BLaER1 treated with 17β-estradiol and CSF1 and Interleukin-3, amounts not matched to agents 10 nM and 100 nM (cell line): ENCODE measurements around the gene L3MBTL4.

Source experiments
- H3K27ac ChIP-seq, 11 experiments: shearing (Covaris generic); formaldehyde crosslinking; 2 replicates each; pipeline ENCODE4 v1.8.1; 2022
- H3K27me3 ChIP-seq, 11 experiments: shearing (Covaris generic); formaldehyde crosslinking; 2 replicates each; pipeline ENCODE4 v1.8.1; 2022
- H3K36me3 ChIP-seq, 11 experiments: shearing (Covaris generic); formaldehyde crosslinking; 2 replicates each; pipeline ENCODE4 v1.8.1; 2022
- H3K4me1 ChIP-seq, 10 experiments: shearing (Covaris generic); formaldehyde crosslinking; 2 replicates each; pipeline ENCODE4 v1.8.1; 2022
- H3K4me2 ChIP-seq, 11 experiments: shearing (Covaris generic); formaldehyde crosslinking; 2 replicates each; pipeline ENCODE4 v1.8.1; 2022
- H3K4me3 ChIP-seq, 10 experiments: shearing (Covaris generic); formaldehyde crosslinking; 2 replicates each; pipeline ENCODE4 v1.8.1; 2022
- H3K9ac ChIP-seq, 11 experiments: shearing (Covaris generic); formaldehyde crosslinking; 2 replicates each; pipeline ENCODE4 v1.8.1; 2022
- H3K9me3 ChIP-seq, 11 experiments: shearing (Covaris generic); formaldehyde crosslinking; replicated peaks in 1 of 11; 2 replicates each; pipeline ENCODE4 v1.8.1; 2022
- H4K20me1 ChIP-seq, 11 experiments: shearing (Covaris generic); formaldehyde crosslinking; 2 replicates each; pipeline ENCODE4 v1.8.1; 2022
- Cebpa-rat ChIP-seq, 11 experiments: shearing (Covaris generic); IDR thresholded peaks; 2 replicates each; pipeline ENCODE4 v1.8.1; 2022

L3MBTL4 gene

DNA sequence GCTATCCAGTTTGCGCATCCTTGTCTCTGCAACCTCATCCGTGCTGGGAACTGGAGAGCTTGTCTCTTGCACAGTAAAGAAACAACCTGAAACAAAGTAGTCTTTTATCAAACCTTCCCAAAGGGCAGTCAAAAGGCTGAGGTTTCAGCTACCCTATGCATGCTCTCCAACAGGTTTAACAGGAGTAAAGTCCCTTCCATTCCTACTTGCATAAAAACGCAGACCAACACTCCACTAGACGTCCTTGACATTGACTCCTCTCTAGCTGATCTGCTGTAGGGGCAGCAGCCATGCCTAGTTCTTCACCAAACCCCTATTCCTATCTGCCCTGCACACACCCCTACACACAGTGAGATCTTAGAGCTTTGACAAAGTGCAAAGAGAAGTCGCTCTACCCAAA lies 41.5 kb downstream of the L3MBTL4 start:
- H3K27ac ChIP-seq: no peak overlapping the region
- H4K20me1 ChIP-seq: 0 out of 22 replicates have a peak, but pooled peaks cover 0 to 5% (median 0%) of the 10 kb centered on the region in 11 experiments
- H3K27me3 ChIP-seq: no peaks in the 10 kb centered on the region
- H3K36me3 ChIP-seq: no peaks in the 10 kb centered on the region
- no peak for TF ChIP-seq Cebpa-rat (IDR thresholded peaks at IDR 0.05)
- peaks cover 0 to 14% (median 8%) of the 10 kb centered on the region in 10 experiments; a peak in 11 of 20 replicates for H3K4me1 ChIP-seq
- H3K4me3 ChIP-seq: no peak overlapping the region
- H3K9ac ChIP-seq: no peak overlapping the region
- H3K9me3 ChIP-seq: peaks cover 0 to 12% (median 4%) of the 10 kb centered on the region in 11 experiments; a peak in 8 of 22 replicates
- H3K4me2 ChIP-seq: no peak overlapping the region

DNA sequence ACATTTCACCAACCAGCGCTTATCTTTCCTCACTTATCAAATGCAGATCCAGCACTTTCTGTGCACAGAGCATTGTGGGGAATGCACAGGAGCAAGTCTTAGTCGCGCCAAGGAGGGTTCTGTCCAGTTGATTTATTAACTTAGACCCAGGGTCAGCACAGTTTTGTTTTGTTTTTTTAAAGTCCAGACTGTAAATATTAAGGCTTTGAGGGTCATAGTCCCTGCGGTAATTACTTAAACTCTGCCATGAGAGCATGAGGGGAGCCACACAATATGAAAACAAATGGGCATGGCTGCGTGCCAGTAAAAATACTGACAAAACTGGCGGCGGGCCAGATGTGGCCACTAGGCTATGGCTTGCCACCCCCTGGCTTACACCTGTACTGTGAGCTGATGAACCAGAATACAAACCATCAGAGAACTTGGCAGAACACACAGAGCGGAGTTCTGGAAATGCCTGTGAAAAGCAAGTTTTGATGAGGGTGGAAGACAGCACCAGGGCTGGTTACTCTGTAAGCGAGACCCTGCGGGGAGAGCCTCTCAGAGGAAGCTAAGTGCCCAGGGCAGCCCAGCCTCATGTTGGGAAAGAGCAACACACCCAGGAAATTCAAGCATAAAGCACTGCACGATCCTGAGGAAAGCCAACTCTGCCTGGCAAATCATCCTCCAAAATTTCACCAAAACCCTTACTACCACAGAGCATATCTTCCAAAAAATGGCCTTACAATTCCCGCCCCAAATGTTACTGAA lies 43.6 kb downstream of the L3MBTL4 start:
- no peak overlapping the region for H3K9ac ChIP-seq
- TF ChIP-seq Cebpa-rat (IDR thresholded peaks at IDR 0.05): no peak
- H3K36me3 ChIP-seq: no peaks in the 10 kb centered on the region
- H3K4me1 ChIP-seq: peaks cover 0 to 14% (median 8%) of the 10 kb centered on the region in 10 experiments; a peak in 11 of 20 replicates
- H3K4me2 ChIP-seq: peak overlapping the region in 4 of 11 experiments; percentile 35 to 49 (median 44); a peak in 2 of 22 replicates
- peaks cover 0 to 6% (median 0%) of the 10 kb centered on the region in 11 experiments; a peak in 5 of 22 replicates for H3K9me3 ChIP-seq
- H3K4me3 ChIP-seq: no peak overlapping the region
- no peaks in the 10 kb centered on the region for H3K27me3 ChIP-seq
- no peak overlapping the region for H3K27ac ChIP-seq
- H4K20me1 ChIP-seq: 0 out of 22 replicates have a peak, but pooled peaks cover 0 to 5% (median 0%) of the 10 kb centered on the region in 11 experiments

- H3K27me3 ChIP-seq: no peaks in the 10 kb centered on the region
- H3K27ac ChIP-seq: no peak overlapping the region
- no peaks in the 10 kb centered on the region for H3K36me3 ChIP-seq
- peaks cover 0 to 6% (median 0%) of the 10 kb centered on the region in 11 experiments; a peak in 5 of 22 replicates for H3K9me3 ChIP-seq
- H3K4me1 ChIP-seq: peaks cover 0 to 14% (median 8%) of the 10 kb centered on the region in 10 experiments; a peak in 11 of 20 replicates
- no peak overlapping the region for H3K4me3 ChIP-seq
- TF ChIP-seq Cebpa-rat (IDR thresholded peaks at IDR 0.05): no peak
- H3K4me2 ChIP-seq: peak overlapping the region in 6 of 11 experiments; percentile 28 to 49 (median 40); a peak in 11 of 22 replicates
- H3K9ac ChIP-seq: no peak overlapping the region
- 0 out of 22 replicates have a peak, but pooled peaks cover 0 to 5% (median 0%) of the 10 kb centered on the region in 11 experiments for H4K20me1 ChIP-seq
Observed at GRCh38 chr18:6370410-6370809, 44.3 kb downstream of the L3MBTL4 start.

- no peak for TF ChIP-seq Cebpa-rat (IDR thresholded peaks at IDR 0.05)
- H3K27me3 ChIP-seq: no peaks in the 10 kb centered on the region
- no peak overlapping the region for H3K9ac ChIP-seq
Observed at GRCh38 chr18:6368017-6368416, 46.7 kb downstream of the L3MBTL4 start.

GRCh38 chr18:6367208-6367607 lies 47.5 kb downstream of the L3MBTL4 start:
- Histone ChIP-seq H3K4me2 (no peak overlapping the region), H4K20me1 (0 out of 22 replicates have a peak, but pooled peaks cover 0 to 5% (median 0%) of the 10 kb centered on the region in 11 experiments)

More at GRCh38 chr18:6368017-6368416, 46.7 kb downstream of the L3MBTL4 start:
- Histone ChIP-seq H3K36me3 (no peaks in the 10 kb centered on the region), H3K4me2 (no peak overlapping the region), H3K27ac (no peak overlapping the region), H3K4me1 (peaks cover 0 to 14% (median 8%) of the 10 kb centered on the region in 10 experiments; a peak in 11 of 20 replicates), H3K4me3 (no peak overlapping the region), H4K20me1 (0 out of 22 replicates have a peak, but pooled peaks cover 0 to 5% (median 0%) of the 10 kb centered on the region in 11 experiments), H3K9me3 (peaks cover 0 to 6% (median 0%) of the 10 kb centered on the region in 11 experiments; a peak in 5 of 22 replicates)

GRCh38 chr18:6366776-6367175 lies 47.9 kb downstream of the L3MBTL4 start:
- Histone ChIP-seq H3K9me3 (peaks cover 0 to 7% (median 0%) of the 10 kb centered on the region in 11 experiments; a peak in 2 of 22 replicates), H3K4me3 (no peak overlapping the region), H3K27me3 (no peaks in the 10 kb centered on the region), H3K36me3 (no peaks in the 10 kb centered on the region), H3K27ac (no peak overlapping the region), H3K4me2 (no peak overlapping the region), H3K4me1 (peaks cover 0 to 14% (median 8%) of the 10 kb centered on the region in 10 experiments; a peak in 11 of 20 replicates), H3K9ac (no peak overlapping the region), H4K20me1 (0 out of 22 replicates have a peak, but pooled peaks cover 0 to 5% (median 0%) of the 10 kb centered on the region in 11 experiments)
- no peak for TF ChIP-seq Cebpa-rat (IDR thresholded peaks at IDR 0.05)

More at GRCh38 chr18:6367208-6367607, 47.5 kb downstream of the L3MBTL4 start:
- TF ChIP-seq Cebpa-rat (IDR thresholded peaks at IDR 0.05): no peak
- H3K27ac ChIP-seq: no peak overlapping the region
- H3K9me3 ChIP-seq: peaks cover 0 to 11% (median 0%) of the 10 kb centered on the region in 11 experiments; a peak in 5 of 22 replicates
- no peak overlapping the region for H3K9ac ChIP-seq
- no peak overlapping the region for H3K4me3 ChIP-seq
- H3K4me1 ChIP-seq: peaks cover 0 to 14% (median 8%) of the 10 kb centered on the region in 10 experiments; a peak in 11 of 20 replicates
- H3K27me3 ChIP-seq: no peaks in the 10 kb centered on the region
- no peaks in the 10 kb centered on the region for H3K36me3 ChIP-seq

DNA sequence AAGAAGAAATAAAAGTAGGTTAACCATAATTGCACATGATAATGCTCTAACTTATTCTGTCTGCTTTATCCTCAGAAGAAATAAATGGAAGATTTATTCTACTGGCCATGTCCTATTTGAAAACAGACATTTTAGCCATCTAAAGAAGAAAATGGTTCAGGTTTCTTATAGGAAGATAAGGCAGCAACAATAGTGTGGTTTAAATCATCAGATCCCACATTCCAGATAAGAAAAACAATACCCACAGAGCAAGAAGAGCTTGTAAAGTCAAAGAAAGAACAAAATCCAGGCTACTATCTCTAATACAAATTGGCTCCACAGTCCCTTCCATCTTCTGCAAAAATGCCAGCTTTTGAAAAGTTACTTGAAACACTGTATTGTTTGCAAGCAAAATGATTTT lies 49.3 kb downstream of the L3MBTL4 start:
- Histone ChIP-seq H3K36me3 (no peaks in the 10 kb centered on the region), H3K9ac (no peak overlapping the region), H3K9me3 (0 out of 22 replicates have a peak, but pooled peaks cover 0 to 7% (median 0%) of the 10 kb centered on the region in 11 experiments), H4K20me1 (0 out of 22 replicates have a peak, but pooled peaks cover 0 to 1% (median 0%) of the 10 kb centered on the region in 11 experiments), H3K4me1 (peaks cover 0 to 9% (median 5%) of the 10 kb centered on the region in 10 experiments; a peak in 11 of 20 replicates), H3K4me3 (no peak overlapping the region), H3K27ac (no peak overlapping the region), H3K27me3 (no peaks in the 10 kb centered on the region), H3K4me2 (no peak overlapping the region)
- TF ChIP-seq Cebpa-rat (IDR thresholded peaks at IDR 0.05): no peak

- no peaks in the 10 kb centered on the region for H3K4me1 ChIP-seq
- H3K9me3 ChIP-seq: 0 out of 22 replicates have a peak, but pooled peaks cover 0 to 7% (median 0%) of the 10 kb centered on the region in 11 experiments
- no peak overlapping the region for H3K4me2 ChIP-seq
- H3K36me3 ChIP-seq: no peaks in the 10 kb centered on the region
- H3K27me3 ChIP-seq: no peaks in the 10 kb centered on the region
- no peak for TF ChIP-seq Cebpa-rat (IDR thresholded peaks at IDR 0.05)
- no peak overlapping the region for H3K27ac ChIP-seq
- no peaks in the 10 kb centered on the region; a peak in 1 of 22 replicates for H4K20me1 ChIP-seq
- H3K4me3 ChIP-seq: no peak overlapping the region
- no peak overlapping the region for H3K9ac ChIP-seq
Observed at GRCh38 chr18:6363216-6363615, 51.5 kb downstream of the L3MBTL4 start.

- Histone ChIP-seq H4K20me1 (no peaks in the 10 kb centered on the region; a peak in 1 of 22 replicates), H3K4me3 (no peak overlapping the region), H3K36me3 (no peaks in the 10 kb centered on the region), H3K9ac (no peak overlapping the region), H3K27ac (no peak overlapping the region), H3K4me1 (no peaks in the 10 kb centered on the region), H3K9me3 (0 out of 22 replicates have a peak, but pooled peaks cover 0 to 7% (median 0%) of the 10 kb centered on the region in 11 experiments), H3K4me2 (no peak overlapping the region), H3K27me3 (no peaks in the 10 kb centered on the region)
- TF ChIP-seq Cebpa-rat (IDR thresholded peaks at IDR 0.05): no peak
Observed at GRCh38 chr18:6362559-6363129, 52.1 kb downstream of the L3MBTL4 start.
